GM19463 (cell line): ENCODE results near the gene FAM83F.

Experiments
- ATAC-seq: cut with Tn5 transposase; IDR thresholded peaks from one replicate; pipeline ENCODE4 v1.9.1; 2021; ENCODE audit warnings: mild to moderate bottlenecking, moderate library complexity; ENCODE audit not compliant: unreplicated experiment

The FAM83F gene

GRCh38 chr22:40033586-40034380, 39.0 kb downstream of the FAM83F start:
- ATAC-seq = no peak

DNA sequence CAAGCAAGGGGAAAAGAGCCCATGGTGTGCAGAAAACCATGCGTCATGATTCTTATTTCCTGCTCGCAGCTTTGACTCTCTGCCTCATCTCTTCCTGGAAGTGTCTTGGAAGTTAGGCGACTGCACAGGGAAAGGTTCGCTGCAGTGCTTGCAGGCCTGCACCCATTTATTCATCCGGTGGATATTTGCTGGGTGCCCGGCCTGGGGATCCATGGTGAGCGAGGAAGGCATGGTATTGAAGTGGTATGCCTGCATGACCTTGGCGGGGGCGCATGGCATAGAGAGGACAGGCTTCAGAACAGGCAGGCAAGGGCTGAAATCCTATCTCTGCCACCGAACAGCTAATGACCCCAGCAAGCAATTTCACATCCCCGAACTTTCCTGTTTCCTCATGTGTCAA, 40.6 kb downstream of the FAM83F start:
- no peak for ATAC-seq

DNA sequence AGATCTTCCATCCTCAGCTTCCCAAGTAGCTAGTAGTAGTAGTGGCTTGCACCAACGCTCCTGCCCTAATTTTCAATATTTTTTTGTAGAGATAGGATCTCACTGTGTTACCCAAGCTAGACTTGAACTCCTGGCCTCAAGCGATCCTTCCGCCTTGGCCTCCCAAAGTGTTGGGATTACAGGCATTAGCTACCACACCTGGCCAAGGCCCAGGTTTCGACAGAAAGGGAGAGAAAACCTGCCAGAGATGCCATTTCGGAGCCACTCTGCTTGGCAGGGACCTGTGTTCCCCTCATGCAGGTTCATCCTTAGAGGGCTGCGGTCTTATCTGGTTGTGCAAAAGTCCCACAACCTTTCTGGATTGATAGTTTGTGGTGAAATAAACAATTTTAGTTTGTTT, 41.4 kb downstream of the FAM83F start:
- no peak for ATAC-seq

DNA sequence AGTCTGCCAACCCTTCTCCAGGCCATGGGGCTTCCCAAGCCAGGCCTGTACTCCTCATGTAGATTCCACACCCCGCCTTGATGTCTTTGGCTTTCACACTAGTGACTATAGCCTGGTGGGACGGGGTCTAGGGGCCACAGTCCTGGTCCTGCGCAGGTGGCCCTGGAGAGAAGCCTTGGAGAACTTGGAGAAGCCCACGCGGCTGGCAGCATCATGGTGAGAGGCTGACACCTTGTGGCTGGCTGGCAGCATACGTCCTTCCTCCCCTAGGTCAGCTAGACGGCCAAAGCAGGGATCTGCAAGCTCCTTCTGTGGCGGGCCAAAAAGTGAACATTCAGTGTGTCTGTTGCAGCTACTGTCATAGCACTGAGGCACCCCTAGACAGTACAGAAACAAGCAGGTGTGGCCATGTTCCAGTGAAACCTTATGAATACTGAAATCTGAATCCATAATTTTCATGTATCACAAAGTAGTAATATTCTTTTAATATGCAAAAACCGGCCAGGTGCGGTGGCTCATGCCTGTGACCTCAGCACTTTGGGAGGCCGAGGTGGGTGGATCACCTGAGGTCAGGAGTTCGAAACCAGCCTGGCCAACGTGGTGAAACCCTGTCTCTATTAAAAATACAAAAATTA, 42.0 kb downstream of the FAM83F start:
- no peak for ATAC-seq

DNA sequence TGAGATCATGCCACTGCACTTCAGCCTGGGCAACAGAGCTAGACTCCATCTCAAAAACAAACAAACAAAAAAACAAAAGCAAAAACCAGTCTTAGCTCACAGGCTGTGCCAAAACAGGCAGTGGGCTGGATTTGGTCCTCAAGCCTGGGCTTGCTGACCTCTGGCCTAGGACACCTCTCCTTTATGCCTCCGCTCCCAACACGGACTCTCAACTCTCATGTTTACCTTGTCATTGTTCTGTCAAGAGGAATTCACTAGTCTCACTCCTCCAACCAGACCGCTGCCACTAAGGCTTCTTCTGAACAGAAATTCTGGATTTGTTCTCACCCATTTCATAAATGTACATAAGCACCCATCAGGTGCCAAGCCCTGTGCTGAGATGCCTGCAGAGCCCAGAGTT, 42.6 kb downstream of the FAM83F start:
- ATAC-seq = no peak

GRCh38 chr22:40039482-40040115, 44.8 kb downstream of the FAM83F start:
- no peak for ATAC-seq

GRCh38 chr22:40040927-40041326, 46.2 kb downstream of the FAM83F start:
- no peak for ATAC-seq

DNA sequence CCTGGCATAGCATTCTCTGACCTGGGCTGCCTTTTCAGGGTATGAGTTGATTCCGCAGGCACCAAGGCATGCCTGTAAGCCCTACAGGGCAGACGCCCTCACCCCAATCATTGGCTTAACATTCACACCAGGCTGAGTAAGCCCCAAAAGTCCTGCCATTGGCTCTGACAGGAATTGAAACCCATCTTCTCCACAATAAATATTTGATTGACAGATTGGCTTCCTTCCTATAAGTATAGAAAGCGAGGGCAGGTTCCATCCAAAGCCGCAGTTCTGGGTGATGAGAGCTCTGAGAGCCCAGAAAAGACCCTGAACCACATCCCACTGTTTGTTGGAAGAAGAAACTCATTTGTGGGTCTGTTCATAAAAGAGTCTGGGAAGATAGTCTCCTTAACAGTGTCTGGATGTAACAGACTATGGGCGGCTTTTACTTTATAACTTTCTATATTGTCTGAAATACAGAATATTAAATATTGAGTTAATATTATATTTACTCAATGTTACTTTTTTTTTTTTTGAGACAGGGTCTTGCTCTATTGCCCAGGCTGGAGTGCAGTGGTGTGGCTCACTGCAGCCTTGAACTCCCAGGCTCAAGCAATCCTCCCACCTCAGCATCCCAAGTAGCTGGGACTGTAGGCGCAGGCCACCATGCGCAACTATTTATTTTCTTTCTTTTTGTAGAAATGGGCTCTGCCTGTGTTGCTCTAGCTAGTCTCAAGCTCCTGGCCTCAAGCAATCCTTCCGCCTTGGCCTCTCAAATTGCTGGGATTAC, 46.8 kb downstream of the FAM83F start:
- no peak for ATAC-seq

GRCh38 chr22:40042312-40042711, 47.6 kb downstream of the FAM83F start:
- no peak for ATAC-seq

DNA sequence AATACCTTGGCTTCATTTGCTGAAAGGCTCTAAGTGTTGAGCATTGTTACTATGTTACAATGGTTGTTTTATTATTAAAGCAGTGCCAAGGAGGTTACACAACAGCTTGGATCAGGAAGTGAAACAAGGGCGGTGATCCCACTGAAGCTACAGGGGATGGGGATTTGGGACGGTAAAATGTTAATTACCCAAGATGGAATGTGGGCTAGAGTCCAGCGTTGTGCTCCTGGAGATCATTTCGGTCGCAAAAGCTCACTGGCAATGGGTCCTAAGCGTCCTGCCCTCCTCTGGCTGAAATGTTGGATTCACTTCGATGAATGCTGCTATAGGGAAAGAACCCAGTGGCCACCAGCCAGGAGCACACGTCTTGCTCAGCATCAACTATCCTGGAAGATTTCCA, 48.3 kb downstream of the FAM83F start:
- ATAC-seq = no peak

GRCh38 chr22:40043793-40044101, 49.0 kb downstream of the FAM83F start:
- ATAC-seq = no peak

DNA sequence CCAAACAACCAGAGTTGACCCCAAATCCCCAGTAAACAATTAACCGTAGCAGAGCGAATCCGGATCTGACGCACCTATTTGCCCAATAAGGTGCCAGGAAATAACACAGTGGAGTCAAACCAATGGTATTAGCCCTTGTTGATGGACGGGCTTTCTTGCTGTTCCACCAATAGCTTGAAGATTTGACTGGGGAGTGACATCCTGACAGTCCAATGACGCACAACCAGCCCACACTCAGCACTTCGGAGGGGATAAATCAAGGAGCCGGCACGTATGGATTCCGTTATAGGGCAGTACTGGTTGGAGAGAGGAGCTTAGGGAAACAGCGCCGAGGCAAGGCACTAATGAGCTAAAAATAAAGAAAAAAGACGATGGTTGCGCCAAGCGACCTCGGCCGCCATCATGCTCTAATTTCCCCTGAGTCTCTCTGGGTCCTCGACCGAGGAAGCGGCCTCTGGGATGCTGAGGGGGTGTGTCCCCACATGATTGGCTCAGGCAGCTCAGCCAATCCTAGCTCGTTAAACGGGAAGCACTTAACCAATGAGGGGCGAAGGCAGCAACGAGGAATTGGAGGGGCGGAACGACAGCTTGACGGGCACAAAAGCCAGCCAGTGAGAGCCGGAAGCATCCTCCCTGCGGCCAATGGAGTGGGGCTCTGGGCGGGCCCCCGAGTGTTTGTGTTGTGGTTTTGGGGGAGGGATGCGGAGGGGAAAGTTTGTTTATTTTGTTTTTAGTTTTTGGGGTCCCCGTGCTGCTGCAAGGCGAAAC, 49.5 kb downstream of the FAM83F start:
- ATAC-seq = peak; percentile 83

- ATAC-seq = peak; percentile 8
These were observed 50.4 kb downstream of the FAM83F start for GRCh38 chr22:40044870-40045834.

DNA sequence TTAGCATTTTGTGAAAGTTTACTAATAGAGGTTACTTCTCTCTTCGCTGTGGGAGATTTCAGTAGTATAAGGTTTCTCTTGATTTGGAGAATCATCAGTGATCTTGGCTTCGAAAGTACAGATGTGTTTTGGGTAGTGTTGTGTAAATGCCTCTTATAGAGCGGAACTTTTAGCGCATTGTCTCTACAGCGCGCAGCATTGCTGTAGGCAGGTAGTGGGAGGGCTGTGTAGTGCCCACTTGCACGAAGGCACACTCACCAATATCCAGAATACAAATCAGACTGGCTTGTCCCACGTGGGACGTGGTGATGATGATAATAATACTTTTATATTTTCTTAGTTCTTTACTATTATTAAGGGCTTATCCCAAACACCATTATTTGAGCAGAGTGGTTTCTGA, 51.4 kb downstream of the FAM83F start:
- no peak for ATAC-seq

DNA sequence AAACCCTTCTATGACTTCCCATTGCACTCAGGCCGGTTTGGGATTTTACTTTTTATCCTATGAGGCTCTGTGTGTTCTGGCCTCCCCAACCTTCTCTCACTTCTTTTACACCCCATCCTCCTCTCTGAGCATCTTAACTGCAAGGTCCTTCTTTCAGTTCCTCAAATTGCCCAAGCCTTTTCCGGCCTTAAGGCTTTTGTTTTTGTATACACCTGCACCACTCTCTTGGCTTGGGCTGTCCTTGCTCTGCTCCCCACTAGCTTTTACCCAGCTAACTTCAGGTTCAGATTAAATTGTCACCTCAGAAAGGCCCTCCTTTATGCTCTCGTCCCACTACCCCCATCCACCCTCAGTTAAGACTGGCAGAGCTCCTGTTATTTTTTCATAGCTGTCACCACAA, 55.5 kb downstream of the FAM83F start:
- ATAC-seq = peak; percentile 87

DNA sequence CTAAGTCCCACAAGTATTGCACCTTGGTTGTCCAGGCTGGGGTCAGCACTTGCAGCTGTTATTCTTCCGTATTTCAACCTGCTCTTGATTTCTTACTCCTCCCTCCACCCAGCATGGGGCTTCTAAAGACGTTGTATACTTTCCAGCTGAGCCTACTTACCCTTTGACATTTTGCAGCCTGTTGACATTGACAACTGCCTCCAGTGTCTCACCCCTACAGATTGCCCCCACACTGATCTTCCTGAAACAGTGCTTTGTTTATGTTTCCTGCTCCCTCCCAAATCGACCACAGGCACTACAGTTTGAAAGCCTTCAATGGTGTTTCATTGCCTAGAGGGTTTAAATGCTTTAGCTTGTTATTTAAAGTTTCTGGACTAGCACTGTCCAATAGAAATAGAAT, 56.6 kb downstream of the FAM83F start:
- no peak for ATAC-seq

DNA sequence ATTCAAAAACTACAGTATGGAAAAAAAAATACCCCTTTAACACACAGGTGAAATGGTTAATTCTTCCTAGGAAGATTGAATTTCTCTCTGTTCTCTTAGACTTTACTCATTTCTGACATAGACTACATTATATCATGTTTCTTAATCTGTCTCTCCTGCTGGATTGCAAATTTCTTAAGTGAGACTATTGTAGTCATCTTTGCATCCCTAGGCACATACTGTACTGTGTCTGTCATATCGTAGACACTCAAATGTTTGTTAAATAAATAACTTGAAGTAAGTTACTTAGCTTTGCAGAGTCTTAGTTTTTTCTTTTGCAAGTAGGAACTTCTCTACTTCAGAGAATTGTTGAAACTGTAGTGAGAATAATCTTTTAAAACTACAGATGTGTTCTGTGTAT, 58.7 kb downstream of the FAM83F start:
- no peak for ATAC-seq

- ATAC-seq = no peak
These were observed 59.7 kb downstream of the FAM83F start for GRCh38 chr22:40054486-40054885.

GRCh38 chr22:40055143-40055883, 60.6 kb downstream of the FAM83F start:
- no peak for ATAC-seq
